NCI-H1417 (cell line): ENCODE data around the gene PTTG1IP.
A peak's percentile ranks its signal among the peaks of the same experiment; 100 is the strongest.

Experiments used
- DNase-seq, 3 experiments: peaks; one replicate each; lab custom pipeline; 2025; lab: John Stamatoyannopoulos, UW

PTTG1IP gene

GRCh38 chr21:44801468-44802395, 71.8 kb downstream of the PTTG1IP start, which contains the start of gene UBE2G2:
Gene UBE2G2 (minus strand): TSS chr21:44801820. CDS start chr21:44801748, 72 bp downstream.
- peak; percentile 87 to 90 (median 90) for DNase-seq

GRCh38 chr21:44800971-44801467, 72.5 kb downstream of the PTTG1IP start:
- peak; percentile 20 to 69 (median 65) for DNase-seq

GRCh38 chr21:44800103-44800502, 73.4 kb downstream of the PTTG1IP start:
- DNase-seq, result peak in 1 of 3 experiments; percentile 33

GRCh38 chr21:44799646-44800045, 73.8 kb downstream of the PTTG1IP start:
- DNase-seq, result no peak
